Epithelial cell of esophagus (primary cell): ENCODE results near the gene PTH.
A peak's percentile ranks its signal among the peaks of the same experiment; 100 is the strongest.

Experiments used
- DNase-seq: peaks from one replicate; pipeline ENCODE4 v3.0.0; 2010; ENCODE audit warnings: low read depth
- H3K4me3 ChIP-seq: 2 replicates; pipeline ENCODE4 v1.5.1; 2011; ENCODE audit warnings: mild to moderate bottlenecking, low read length, control low read depth
- CTCF ChIP-seq: IDR thresholded peaks from 2 replicates; pipeline ENCODE4 v1.5.1; 2011; ENCODE audit warnings: low read depth, mild to moderate bottlenecking, low read length, control low read depth, inconsistent platforms; ENCODE audit not compliant: insufficient read depth; ENCODE audit errors: missing control alignments

PTH gene

DNA sequence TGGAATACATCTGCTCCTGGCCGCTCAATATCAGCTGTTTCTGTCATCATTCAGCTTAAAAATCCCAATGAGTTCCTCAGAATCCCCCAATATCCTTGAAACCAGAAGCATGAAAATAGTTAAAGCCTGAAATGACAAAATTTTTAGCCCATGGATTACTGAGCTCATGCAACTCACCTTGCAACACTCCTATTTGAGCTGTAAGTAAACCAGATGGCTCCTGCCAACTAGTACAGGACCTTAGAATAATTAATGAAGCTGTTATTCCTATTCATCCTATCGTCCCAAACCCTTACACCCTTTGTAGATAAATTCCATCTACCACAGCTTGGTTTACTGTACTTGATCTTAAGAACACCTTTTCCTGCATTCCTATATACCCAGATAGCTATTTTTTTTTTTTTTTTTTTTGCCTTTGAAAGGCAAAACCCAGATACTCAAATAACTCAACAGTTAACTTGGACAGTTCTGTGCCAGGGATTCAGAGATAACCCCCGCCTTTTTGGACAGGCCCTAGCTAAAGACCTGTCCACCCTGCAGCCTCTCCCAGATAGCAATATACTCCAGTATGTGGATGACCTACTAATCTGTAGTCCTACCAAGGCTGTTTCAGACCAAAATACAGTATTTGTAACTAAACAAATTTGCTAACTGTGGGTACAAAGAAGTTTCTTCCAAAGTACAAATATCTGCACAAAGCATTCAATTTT lies 22.6 kb downstream of the PTH start:
- H3K4me3 ChIP-seq, result no peak overlapping the region
- no peak for TF ChIP-seq CTCF
- no peak for DNase-seq

DNA sequence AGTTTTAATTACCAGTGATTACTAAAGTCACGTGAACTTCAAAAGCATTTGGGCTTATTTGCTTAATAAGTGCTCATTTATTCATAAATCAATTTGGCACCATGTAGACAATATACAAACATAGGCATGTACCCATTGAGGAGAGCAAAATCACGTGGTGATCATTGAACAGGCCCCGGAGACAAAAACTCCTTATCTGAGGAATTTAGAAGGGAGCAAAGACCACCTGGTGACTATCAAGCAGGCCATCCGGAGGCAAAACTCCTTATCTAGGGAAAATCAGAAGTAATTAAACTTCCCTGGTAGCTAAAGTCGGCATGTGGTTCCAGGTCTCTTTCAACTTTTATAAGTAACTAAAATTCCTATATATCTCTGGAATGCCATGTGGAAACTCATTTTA lies 27.0 kb downstream of the PTH start:
- no peak for DNase-seq
- no peak overlapping the region for H3K4me3 ChIP-seq
- TF ChIP-seq CTCF, result no peak

DNA sequence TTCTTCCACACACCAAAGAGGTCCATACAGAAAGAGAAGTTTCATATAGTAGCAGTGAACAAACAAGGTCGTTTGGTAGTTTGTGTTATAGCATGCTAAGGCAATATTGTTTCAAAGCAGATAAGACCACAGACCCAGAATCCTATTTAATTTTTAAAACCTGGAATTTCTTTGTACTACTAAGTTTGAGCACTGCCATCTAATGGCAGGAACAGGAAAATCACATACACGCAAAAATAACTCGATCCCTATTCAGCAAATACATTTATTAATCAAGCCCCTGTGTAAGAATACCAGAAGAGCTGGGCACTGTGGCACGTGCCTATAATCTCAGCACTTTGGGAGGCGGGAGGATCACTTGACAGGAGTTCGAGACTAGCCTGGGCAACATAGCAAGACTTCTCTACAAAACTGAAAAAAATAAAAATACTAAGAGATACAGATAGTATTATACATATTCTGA lies 29.9 kb downstream of the PTH start:
- peak; percentile 58 for TF ChIP-seq CTCF
- H3K4me3 ChIP-seq, result no peak overlapping the region
- DNase-seq, result peak; percentile 52

- no peak for TF ChIP-seq CTCF
- H3K4me3 ChIP-seq, result peak overlapping the region; percentile 88
- DNase-seq, result peak; percentile 18
Observed at GRCh38 chr11:13463779-13464290, 32.0 kb downstream of the PTH start.

DNA sequence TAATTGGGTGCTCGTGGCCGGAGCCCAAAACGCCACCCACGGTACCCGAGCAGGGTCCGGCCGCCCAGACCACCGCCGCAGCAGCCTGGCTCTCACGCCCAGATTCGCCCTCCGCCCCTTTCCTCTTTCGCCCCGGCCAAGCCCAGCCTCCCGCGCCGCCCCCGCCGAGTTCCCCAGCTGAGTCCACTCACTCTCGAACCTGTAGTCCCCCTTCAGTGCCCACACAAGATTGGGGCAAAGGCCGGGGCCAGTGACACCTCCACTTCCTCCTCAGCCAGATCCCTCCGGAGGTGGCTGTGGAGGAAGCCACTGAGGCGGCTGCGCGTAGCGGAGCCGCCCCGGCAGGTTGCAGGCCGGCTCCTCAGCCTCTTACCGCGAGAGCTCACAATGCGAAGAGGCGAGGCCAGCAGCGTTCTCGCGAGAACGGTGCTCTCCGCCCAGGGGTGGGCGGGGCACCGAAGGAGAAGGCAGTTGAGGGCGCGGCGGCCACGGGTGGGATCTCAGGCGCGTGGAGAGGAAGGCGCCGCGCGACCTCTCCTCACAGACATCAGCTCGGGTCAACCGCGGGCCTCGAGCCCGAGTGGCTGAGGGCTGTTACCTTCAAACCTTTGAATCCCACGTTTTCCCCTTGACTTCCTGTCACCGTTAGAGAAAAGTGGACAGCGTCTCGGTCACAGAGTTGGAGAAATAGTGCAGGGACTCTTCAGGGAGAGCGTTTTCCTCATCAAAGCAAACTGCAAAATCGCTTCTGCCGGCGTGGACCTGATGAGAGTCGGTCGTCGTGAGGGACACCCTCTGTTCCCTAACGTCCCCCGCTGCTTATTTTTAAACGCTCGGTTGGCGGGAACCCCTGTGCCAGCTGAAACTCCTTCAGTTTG lies 32.7 kb downstream of the PTH start, which contains the start of gene BTBD10:
Gene BTBD10, minus strand, starts transcription at position 322 of the 878 bp plus-strand sequence. CDS start 18,098 bp downstream, outside the sequence.
- no peak for TF ChIP-seq CTCF
- DNase-seq, result peak; percentile 95
- peak within 1 kb of the TSS; percentile 88 for H3K4me3 ChIP-seq

GRCh38 chr11:13462311-13462900 lies 33.4 kb downstream of the PTH start:
- TF ChIP-seq CTCF, result no peak
- peak; percentile 91 for DNase-seq
- H3K4me3 ChIP-seq, result peak overlapping the region; percentile 88
